PC-9 (cell line): ENCODE results near the gene ZNF174.

ENCODE experiments used
- CTCF ChIP-seq: fragments of 200-600 bp; sonication (generic); conservative IDR thresholded peaks from 2 replicates; pipeline ENCODE4 v1.6.1; 2017; ENCODE audit warnings: mixed run types, antibody characterized with exemption, mild to moderate bottlenecking, moderate library complexity
- EZH2 ChIP-seq: fragments of 200-600 bp; sonication (generic); IDR thresholded peaks from 2 replicates; pipeline ENCODE4 v1.8.0; 2017; ENCODE audit warnings: antibody characterized with exemption, low read depth

DNA sequence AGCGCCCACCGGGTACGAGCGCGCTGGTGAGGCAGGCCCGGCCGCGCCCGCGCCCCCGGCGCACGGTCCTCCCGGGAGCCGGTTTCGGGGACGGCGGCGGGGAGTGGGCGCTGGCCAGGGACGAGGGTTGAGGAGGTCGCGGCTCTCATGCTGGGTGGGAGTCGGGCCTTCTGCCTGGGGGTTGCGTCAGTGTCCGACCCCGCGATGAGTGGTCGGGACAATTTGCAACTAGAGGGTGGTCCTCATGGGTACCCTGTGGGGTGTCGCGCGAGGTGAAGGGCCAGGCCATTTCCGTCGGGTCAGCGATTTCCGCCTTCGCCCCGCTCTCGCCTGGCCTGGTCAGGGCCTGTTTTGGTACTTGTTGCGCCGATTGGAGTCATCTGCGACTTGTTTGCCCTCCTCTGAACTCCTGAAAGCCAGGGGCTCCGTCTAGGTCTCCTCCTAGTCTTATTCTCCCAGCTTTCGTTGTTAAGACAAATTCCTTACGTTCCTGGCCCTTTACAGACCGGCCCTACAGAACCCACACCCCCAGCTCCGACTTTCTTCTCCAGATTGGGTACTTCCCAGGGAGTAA lies 57.4 kb downstream of the ZNF174 start:
- TF ChIP-seq CTCF: no peak
- no peak for TF ChIP-seq EZH2
